ENCODE data around the gene NPBWR2.

DNA sequence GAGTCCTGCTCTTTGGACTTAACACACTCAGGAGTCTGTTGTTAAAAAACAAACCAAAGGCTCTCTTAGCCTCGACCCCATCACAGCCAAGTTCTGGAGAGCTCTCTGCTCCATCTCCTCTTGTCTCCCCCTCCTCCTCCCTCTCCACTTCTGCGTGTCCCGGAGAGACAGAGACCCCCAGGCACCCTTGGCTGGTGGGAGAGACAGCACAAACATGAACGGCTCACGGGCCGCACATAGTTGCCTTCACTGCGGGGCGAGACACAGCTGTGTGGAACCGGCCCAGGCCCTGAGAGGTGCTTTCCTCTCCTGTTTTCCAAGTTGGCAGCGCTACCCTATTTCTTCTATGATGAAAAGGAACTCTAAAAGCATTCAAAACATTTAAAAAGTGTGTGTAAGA, 33.6 kb upstream of the NPBWR2 start:
- TF ChIP-seq, protein P1, sequence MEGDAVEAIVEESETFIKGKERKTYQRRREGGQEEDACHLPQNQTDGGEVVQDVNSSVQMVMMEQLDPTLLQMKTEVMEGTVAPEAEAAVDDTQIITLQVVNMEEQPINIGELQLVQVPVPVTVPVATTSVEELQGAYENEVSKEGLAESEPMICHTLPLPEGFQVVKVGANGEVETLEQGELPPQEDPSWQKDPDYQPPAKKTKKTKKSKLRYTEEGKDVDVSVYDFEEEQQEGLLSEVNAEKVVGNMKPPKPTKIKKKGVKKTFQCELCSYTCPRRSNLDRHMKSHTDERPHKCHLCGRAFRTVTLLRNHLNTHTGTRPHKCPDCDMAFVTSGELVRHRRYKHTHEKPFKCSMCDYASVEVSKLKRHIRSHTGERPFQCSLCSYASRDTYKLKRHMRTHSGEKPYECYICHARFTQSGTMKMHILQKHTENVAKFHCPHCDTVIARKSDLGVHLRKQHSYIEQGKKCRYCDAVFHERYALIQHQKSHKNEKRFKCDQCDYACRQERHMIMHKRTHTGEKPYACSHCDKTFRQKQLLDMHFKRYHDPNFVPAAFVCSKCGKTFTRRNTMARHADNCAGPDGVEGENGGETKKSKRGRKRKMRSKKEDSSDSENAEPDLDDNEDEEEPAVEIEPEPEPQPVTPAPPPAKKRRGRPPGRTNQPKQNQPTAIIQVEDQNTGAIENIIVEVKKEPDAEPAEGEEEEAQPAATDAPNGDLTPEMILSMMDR (IDR thresholded peaks at IDR 0.05), result no peak
- TF ChIP-seq POLR2A (IDR thresholded peaks at IDR 0.05), result no peak
- no peak for TF ChIP-seq EP300 (IDR thresholded peaks at IDR 0.05)
